Measurements from ENCODE around the gene CNKSR1.

CNKSR1 gene

GRCh38 chr1:26177182-26177684, at the start of gene CNKSR1:
Gene CNKSR1 (plus strand): TSS chr1:26177491. CDS start chr1:26177548, 57 bp downstream.
- DNase-seq, result peak in 1 of 2 donors; percentile 38

GRCh38 chr1:26129778-26130177, 47.5 kb upstream of the CNKSR1 start:
- no peak for DNase-seq

- DNase-seq, result no peak
Observed at GRCh38 chr1:26130695-26131094, 46.6 kb upstream of the CNKSR1 start.

GRCh38 chr1:26132128-26132833, 45.0 kb upstream of the CNKSR1 start:
- DNase-seq, result no peak

- DNase-seq, result no peak
Observed at GRCh38 chr1:26132834-26133167, 44.5 kb upstream of the CNKSR1 start.

GRCh38 chr1:26134466-26134865, 42.8 kb upstream of the CNKSR1 start:
- DNase-seq, result no peak

- no peak for DNase-seq
Observed at GRCh38 chr1:26138974-26139558, 38.2 kb upstream of the CNKSR1 start.

- no peak for DNase-seq
Observed at GRCh38 chr1:26142159-26142558, 35.1 kb upstream of the CNKSR1 start.

GRCh38 chr1:26145041-26145959, 32.0 kb upstream of the CNKSR1 start:
- DNase-seq, result peak; percentile 74 to 75

- DNase-seq, result no peak
Observed at GRCh38 chr1:26145960-26146294, 31.4 kb upstream of the CNKSR1 start.

GRCh38 chr1:26148887-26149286, 28.4 kb upstream of the CNKSR1 start:
- no peak for DNase-seq

GRCh38 chr1:26153966-26154532, 23.2 kb upstream of the CNKSR1 start:
- no peak for DNase-seq

- no peak for DNase-seq
Observed at GRCh38 chr1:26154750-26155149, 22.5 kb upstream of the CNKSR1 start.

GRCh38 chr1:26155370-26156284, 21.7 kb upstream of the CNKSR1 start:
- DNase-seq, result no peak

GRCh38 chr1:26156285-26157038, 20.8 kb upstream of the CNKSR1 start:
- DNase-seq, result no peak

- no peak for DNase-seq
Observed at GRCh38 chr1:26158271-26158907, 18.9 kb upstream of the CNKSR1 start.

- DNase-seq, result no peak
Observed at GRCh38 chr1:26158908-26159742, 18.2 kb upstream of the CNKSR1 start, which contains the start of gene FAM110D. Gene FAM110D (plus strand): TSS chr1:26159079. CDS start chr1:26161292, 2,213 bp downstream.

- no peak for DNase-seq
Observed at GRCh38 chr1:26159743-26160039, 17.6 kb upstream of the CNKSR1 start.

- DNase-seq, result no peak
Observed at GRCh38 chr1:26160527-26161414, 16.5 kb upstream of the CNKSR1 start.

Measured in stimulated activated CD4-positive, alpha-beta T cell treated with anti-CD3 and anti-CD28 coated beads, Interleukin-2, amount 100 ng/mL, for 24 hours (primary cell).